Stomach (tissue), 9 donors: ENCODE measurements around the gene HAUS6. TPM values are rescaled to one million over a fixed set of nuclear protein-coding genes. Genes with fewer than 3 reads are reported as not detected.

Experiments
- DNase-seq, 2 donors: peaks; one replicate each; pipeline versions ENCODE4 v3.0.0 to v3.0.0-alpha.2; 2013 to 2019
- H3K27ac ChIP-seq, 5 donors: fragments of 200-600 bp in 4 of 5; sonication (generic) in 4 of 5; one replicate each; pipeline ENCODE4 v1.5.1; 2013 to 2019; ENCODE audit warnings: mild to moderate bottlenecking in 1 of 5, moderate library complexity in 1 of 5
- H3K27me3 ChIP-seq, 3 donors: fragments of 200-600 bp; sonication (generic); one replicate each; pipeline ENCODE4 v1.5.1; 2017 to 2019; ENCODE audit warnings: mixed run types in 1 of 3
- H3K36me3 ChIP-seq, 4 donors: fragments of 200-600 bp; sonication (generic); 1 replicate in 3 of 4; 2 replicates in 1 of 4; pipeline ENCODE4 v1.5.1; 2016 to 2019
- H3K4me1 ChIP-seq, 4 donors: fragments of 200-600 bp; sonication (generic); one replicate each; pipeline ENCODE4 v1.5.1; 2016 to 2019
- H3K4me3 ChIP-seq, 4 donors: fragments of 200-600 bp; sonication (generic) in 3 of 4; one replicate each; pipeline ENCODE4 v1.5.1; 2016 to 2019; ENCODE audit warnings: mild to moderate bottlenecking in 1 of 4
- H3K9me3 ChIP-seq, 4 donors: fragments of 200-600 bp; sonication (generic); one replicate each; pipeline ENCODE4 v1.5.1; 2016 to 2019
- CTCF ChIP-seq, 7 experiments: fragments of 450-650 bp in 4 of 7; fragments of 200-600 bp in 3 of 7; sonication (generic) in 3 of 7; IDR thresholded peaks; one replicate each; pipeline ENCODE4 v1.5.1; 2016 to 2019; ENCODE audit warnings: antibody characterized with exemption in 7 of 7, control low read depth in 2 of 7, mild to moderate bottlenecking in 1 of 7
- EP300 ChIP-seq: sonication (generic); formaldehyde crosslinking; IDR thresholded peaks from one replicate; pipeline ENCODE4 v1.6.1; 2017; ENCODE audit warnings: antibody characterized with exemption
- POLR2A ChIP-seq, 4 donors: fragments of 450-650 bp; IDR thresholded peaks; one replicate each; pipeline ENCODE4 v1.6.1; 2016; ENCODE audit warnings: antibody characterized with exemption in 4 of 4, control low read depth in 2 of 4, mild to moderate bottlenecking in 1 of 4, moderate library complexity in 1 of 4
- POLR2AphosphoS5 ChIP-seq, 3 donors: sonication (generic); formaldehyde crosslinking; IDR thresholded peaks; one replicate each; pipeline ENCODE4 v1.6.1; 2016; ENCODE audit warnings: antibody characterized with exemption in 3 of 3
- WGBS, 5 donors: extraction: QIAGEN DNeasy Blood & Tissue Kit in 3 of 5; methylation state at CpG; one replicate each; pipeline versions ENCODE4 v1.1.5 to v1.1.7; 2013 to 2018; 5-methylcytosine and 5-hydroxymethylcytosine counted together
- intact Hi-C: fragments of 100-400 bp; cut with DNase I; formaldehyde crosslinking; loops from one replicate; pipeline ENCODE4 v1.15.1; 2023; ENCODE audit warnings: low total_unique reads
- polyA plus RNA-seq, 3 donors: library from polyadenylated mRNA; stranded (reverse); fragments of 200-250 nt; gene quantifications; one replicate each; pipeline ENCODE4 v1.2.3, GENCODE V29; 2013
- total RNA-seq, 5 donors: library from RNA; depleted of rRNA; stranded (reverse); fragments of >200 nt; gene quantifications; one replicate each; pipeline versions ENCODE4 v1.1.0 to v1.2.3, GENCODE V29; 2014 to 2016
- donor health status: healthy with polysubstance abuse.
- donor health status: Bipolar disorder and iron deficiency.
- donor health status: healthy.

The HAUS6 gene
- total and polyA plus RNA-seq, 8 donors = 1.7 to 32.1 (median 3.5) TPM

GRCh38 chr9:19087106-19088000 is 15.4 kb downstream of the HAUS6 start:
- no peak for DNase-seq
- TF ChIP-seq POLR2A (IDR thresholded peaks at IDR 0.05) (no peak), POLR2AphosphoS5 (IDR thresholded peaks at IDR 0.05) (no peak), CTCF (IDR thresholded peaks at IDR 0.05) (no peak), EP300 (no peak)
- Histone ChIP-seq H3K36me3 (peaks cover 32 to 97% (median 91%) of the 10 kb centered on the region in 4 donors), H3K4me3 (no peak overlapping the region), H3K4me1 (no peaks in the 10 kb centered on the region), H3K9me3 (no peaks in the 10 kb centered on the region), H3K27me3 (no peaks in the 10 kb centered on the region), H3K27ac (no peak overlapping the region)
- WGBS, 5 donors = 77 to 90% (median 83%) methylated on average over 6 of the region's 6 CpGs
- intact Hi-C loops = no loop called here

- intact Hi-C loops = no loop called here
- peak in 1 of 2 donors; percentile 26 for DNase-seq
- Histone ChIP-seq H3K27me3 (no peaks in the 10 kb centered on the region), H3K36me3 (peaks cover 24 to 97% (median 91%) of the 10 kb centered on the region in 4 donors), H3K9me3 (no peaks in the 10 kb centered on the region), H3K27ac (no peak overlapping the region), H3K4me3 (no peak overlapping the region), H3K4me1 (no peaks in the 10 kb centered on the region)
- TF ChIP-seq POLR2A (IDR thresholded peaks at IDR 0.05) = no peak
- peak in 3 of 7 experiments; percentile 28 to 41 (median 38) for TF ChIP-seq CTCF (IDR thresholded peaks at IDR 0.05)
- WGBS, 5 donors = 33 to 57% (median 44%) methylated on average over 2 of the region's 2 CpGs
Observed at GRCh38 chr9:19085295-19085694, 17.4 kb downstream of the HAUS6 start.

- no peaks in the 10 kb centered on the region for H3K27me3 ChIP-seq
- no peaks in the 10 kb centered on the region for H3K4me1 ChIP-seq
- H3K36me3 ChIP-seq = peaks cover 26 to 96% (median 80%) of the 10 kb centered on the region in 4 donors
- intact Hi-C loops = no loop called here
- H3K27ac ChIP-seq = no peak overlapping the region
- DNase-seq = no peak
- H3K4me3 ChIP-seq = no peak overlapping the region
- TF ChIP-seq POLR2A (IDR thresholded peaks at IDR 0.05) = no peak
- TF ChIP-seq CTCF (IDR thresholded peaks at IDR 0.05) = no peak
- TF ChIP-seq EP300 = no peak
- no peak for TF ChIP-seq POLR2AphosphoS5 (IDR thresholded peaks at IDR 0.05)
- 60 to 78% (median 63%) methylated on average over 1 of the region's 1 CpG for WGBS, 5 donors
- no peaks in the 10 kb centered on the region for H3K9me3 ChIP-seq
Observed at GRCh38 chr9:19074836-19075235, 27.9 kb downstream of the HAUS6 start.

- no peaks in the 10 kb centered on the region for H3K9me3 ChIP-seq
- DNase-seq = no peak
- H3K27ac ChIP-seq = no peak overlapping the region
- no peaks in the 10 kb centered on the region for H3K27me3 ChIP-seq
- TF ChIP-seq POLR2A (IDR thresholded peaks at IDR 0.05) = no peak
- TF ChIP-seq CTCF (IDR thresholded peaks at IDR 0.05) = no peak
- no peak for TF ChIP-seq EP300
- H3K4me3 ChIP-seq = no peak overlapping the region
- H3K36me3 ChIP-seq = peaks cover 23 to 96% (median 80%) of the 10 kb centered on the region in 4 donors
- H3K4me1 ChIP-seq = no peaks in the 10 kb centered on the region
- WGBS, 5 donors = 95 to 100% (median 98%) methylated on average over 2 of the region's 2 CpGs
- intact Hi-C loops = no loop called here
Observed at GRCh38 chr9:19074229-19074628, 28.5 kb downstream of the HAUS6 start.
